ENCODE data around the gene CALHM2. TPM values are rescaled to one million over a fixed set of nuclear protein-coding genes. Genes with fewer than 3 reads are reported as not detected.

The CALHM2 gene
- total RNA-seq, 1 donor from 2014 or later, result 19.8 TPM

GRCh38 chr10:103451091-103451813, 918 bp downstream of the CALHM2 start:
- DNase-seq (ENCODE audit: low read depth), result peak; percentile 72

DNA sequence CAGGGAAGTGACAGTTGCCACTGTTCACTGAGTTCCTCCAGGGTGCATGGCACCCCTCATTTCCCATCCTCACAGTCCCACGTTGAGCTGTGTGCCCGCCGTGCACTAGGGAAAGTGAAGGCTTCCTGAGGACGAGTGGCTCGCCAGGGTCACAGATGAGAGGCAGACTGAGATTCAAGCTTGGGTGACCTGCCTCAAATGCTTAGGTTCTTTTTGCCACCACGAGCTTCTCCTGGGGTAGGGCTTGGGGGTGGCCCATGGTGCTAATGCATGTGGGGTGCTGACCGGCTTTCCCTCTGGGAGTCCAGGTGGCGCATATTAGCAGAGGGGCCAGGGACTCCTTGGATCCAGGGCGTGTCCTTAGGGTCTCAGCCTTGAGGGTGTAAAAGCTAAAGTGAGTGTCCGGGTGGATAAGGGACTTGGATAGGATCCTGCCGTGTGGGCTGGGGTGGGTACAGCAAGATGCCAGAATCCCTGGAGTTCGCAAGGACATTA, 1.9 kb downstream of the CALHM2 start:
- no peak for DNase-seq (ENCODE audit: low read depth)

- no peak for DNase-seq (ENCODE audit: low read depth)
Observed at GRCh38 chr10:103449208-103450144, 2.7 kb downstream of the CALHM2 start.

- DNase-seq (ENCODE audit: low read depth), result peak; percentile 90
Observed at GRCh38 chr10:103448746-103449145, 3.4 kb downstream of the CALHM2 start.

- no peak for DNase-seq (ENCODE audit: low read depth)
Observed at GRCh38 chr10:103447187-103447586, 5.0 kb downstream of the CALHM2 start.

GRCh38 chr10:103445767-103446567, 6.2 kb downstream of the CALHM2 start:
- peak; percentile 60 for DNase-seq (ENCODE audit: low read depth)

DNA sequence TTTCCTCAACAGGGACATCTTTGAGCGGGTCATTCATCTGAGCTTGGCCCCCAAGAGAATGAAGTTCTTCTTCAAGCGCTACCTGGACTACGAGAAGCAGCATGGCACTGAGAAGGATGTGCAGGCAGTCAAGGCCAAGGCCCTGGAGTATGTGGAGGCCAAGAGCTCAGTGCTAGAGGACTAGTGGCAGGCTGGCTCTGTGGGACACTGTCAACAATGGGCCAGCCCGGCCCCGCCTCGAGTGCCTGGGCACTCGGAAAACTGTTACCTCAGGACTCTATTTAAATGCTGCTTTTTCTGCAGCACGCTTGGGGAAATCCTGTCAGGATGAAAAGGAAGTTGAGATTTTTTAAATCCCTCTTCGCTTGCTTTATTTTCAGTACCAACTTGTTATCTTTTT, 6.8 kb downstream of the CALHM2 start:
- DNase-seq (ENCODE audit: low read depth), result no peak

DNA sequence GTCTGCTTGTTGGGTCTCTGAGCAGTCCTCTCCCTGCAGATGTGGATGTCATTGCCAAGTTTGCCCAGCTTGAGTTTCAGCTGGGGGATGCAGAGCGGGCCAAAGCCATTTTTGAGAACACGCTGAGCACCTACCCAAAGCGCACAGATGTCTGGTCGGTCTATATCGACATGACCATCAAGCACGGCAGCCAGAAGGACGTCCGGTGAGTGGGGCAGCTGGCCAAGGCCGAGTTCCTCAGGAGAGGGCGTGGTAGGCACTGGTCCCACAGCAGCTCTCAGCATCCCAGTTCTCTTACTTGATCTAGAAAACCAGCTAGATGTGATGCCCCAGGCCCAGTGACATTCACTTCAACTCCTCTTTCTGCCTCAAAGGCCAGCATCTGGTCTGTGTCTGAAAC, 7.7 kb downstream of the CALHM2 start:
- DNase-seq (ENCODE audit: low read depth), result no peak

DNA sequence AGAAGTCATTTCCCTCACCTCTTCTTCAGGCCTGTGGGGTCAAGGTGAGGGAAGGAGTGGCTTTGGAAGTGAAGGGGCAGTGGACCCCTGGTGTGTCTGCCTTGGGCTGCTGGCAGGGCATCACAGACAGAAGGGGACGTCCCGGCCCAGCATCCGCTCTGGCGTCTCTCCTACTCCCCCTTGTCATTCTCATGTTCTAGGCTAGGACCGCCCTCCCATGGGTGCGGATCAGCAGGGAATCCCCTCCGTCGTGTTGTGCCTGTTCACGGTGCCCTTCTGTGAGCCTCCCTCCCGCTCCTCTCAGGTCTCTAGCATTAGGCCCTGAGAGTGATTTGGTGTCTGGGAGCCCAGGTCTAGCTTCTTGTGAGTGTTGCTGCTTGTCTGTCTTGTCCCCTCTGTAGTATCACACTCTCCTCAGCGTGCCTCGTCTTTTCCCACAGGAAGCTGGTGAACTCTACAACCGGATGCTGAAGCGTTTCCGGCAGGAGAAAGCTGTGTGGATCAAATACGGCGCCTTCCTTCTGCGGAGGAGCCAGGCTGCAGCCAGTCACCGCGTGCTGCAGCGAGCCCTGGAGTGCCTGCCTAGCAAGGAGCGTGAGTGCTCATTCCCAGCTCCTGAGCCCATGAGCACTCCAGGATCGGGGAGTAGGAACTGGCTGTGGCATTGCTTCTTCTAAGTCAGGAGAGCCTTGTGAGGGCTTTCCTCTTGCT, 8.5 kb downstream of the CALHM2 start:
- no peak for DNase-seq (ENCODE audit: low read depth)

DNA sequence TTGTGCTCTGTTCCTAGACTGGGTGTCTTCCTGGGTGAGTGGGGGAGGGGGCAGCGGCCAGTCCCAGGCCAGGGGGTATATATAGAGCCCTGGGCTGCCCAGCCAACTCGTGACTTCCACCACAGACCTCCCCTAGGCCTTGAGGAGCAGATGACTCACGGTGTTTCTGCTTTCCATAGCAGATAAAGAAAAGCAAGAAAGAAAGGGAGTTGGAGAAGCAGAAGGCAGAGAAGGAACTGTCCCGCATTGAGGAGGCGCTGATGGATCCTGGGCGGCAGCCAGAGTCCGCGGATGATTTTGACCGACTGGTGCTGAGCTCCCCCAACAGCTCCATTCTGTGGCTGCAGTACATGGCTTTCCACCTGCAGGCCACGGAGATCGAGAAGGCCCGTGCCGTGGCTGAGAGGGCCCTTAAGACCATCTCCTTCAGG, 10.1 kb downstream of the CALHM2 start:
- DNase-seq (ENCODE audit: low read depth), result peak; percentile 86

DNA sequence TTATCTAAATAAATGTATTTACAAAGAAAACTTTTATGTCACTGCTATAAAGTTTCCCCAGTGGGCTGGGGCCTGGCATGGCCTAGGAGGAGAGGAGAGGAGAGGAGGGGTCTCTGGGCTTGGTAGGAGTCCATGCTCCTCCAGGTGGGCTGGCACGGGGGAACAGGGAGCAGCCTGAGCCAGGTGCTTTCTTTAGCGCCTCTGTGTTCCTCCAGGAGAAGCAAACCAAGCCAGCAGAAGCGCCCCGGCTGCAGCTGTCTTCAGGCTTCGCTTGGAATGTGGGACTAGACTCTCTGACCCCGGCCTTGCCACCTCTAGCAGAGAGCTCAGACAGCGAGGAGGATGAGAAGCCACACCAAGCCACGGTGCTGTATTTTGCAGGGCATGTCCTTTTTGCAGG, 10.6 kb downstream of the CALHM2 start:
- no peak for DNase-seq (ENCODE audit: low read depth)

DNA sequence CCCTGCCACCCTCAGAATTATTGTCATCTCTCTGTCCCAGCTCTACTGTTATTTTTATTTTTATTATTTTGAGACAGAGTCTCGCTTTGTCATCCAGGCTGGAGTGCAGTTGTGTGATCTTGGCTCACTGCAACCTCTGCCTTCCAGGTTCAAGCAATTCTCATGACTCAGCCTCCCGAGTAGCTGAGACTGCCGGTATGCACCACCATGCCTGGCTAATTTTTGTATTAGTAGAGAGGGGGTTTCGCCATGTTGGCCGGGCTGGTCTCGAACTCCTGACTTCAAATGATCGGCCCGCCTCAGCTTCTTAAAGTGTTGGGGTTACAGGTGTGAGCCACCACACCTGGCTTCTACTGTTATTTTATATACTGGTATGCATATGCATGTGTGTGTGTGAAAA, 11.0 kb downstream of the CALHM2 start:
- no peak for DNase-seq (ENCODE audit: low read depth)

- DNase-seq (ENCODE audit: low read depth), result no peak
Observed at GRCh38 chr10:103440416-103440815, 11.8 kb downstream of the CALHM2 start.

GRCh38 chr10:103439776-103440175, 12.4 kb downstream of the CALHM2 start:
- no peak for DNase-seq (ENCODE audit: low read depth)

- no peak for DNase-seq (ENCODE audit: low read depth)
Observed at GRCh38 chr10:103433858-103434257, 18.3 kb downstream of the CALHM2 start.

DNA sequence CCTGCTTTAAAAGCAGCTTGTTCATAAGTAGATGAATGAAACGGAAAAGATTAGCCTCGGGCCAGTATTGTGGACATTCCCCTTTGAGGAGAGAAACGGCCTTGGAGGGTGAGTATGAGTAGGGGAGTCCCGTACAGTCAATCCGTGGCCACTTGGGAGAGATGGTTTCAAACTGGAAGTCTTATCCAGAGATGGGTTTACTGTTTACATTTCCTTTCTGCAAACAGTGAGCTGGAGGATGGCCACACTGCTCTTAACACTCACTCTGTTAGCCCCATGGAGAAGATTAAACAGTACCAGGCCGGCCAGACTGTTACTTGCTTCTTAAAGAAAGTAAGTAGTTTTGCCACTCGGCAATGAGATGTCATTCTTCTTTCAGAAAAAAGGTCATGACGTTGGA, 20.3 kb downstream of the CALHM2 start:
- DNase-seq (ENCODE audit: low read depth), result no peak

DNA sequence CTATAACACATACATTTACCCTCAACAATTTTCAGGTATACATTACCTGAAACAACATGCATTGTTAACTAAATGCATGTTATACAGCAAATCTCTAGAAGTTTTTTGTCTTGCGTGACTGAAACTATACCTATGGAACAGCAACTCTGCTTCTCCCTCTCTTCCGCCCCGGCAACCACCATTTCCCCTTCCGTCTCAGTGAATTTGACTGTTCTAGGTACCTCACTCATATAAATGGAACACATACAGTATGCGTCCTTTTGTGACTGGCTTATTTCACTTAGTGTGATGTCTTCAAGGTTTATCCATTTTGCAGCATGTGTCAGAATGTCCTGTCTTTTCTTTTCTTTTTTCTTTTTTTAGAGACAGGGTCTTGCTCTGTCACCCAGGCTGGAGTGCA, 22.5 kb downstream of the CALHM2 start:
- DNase-seq (ENCODE audit: low read depth), result no peak

- no peak for DNase-seq (ENCODE audit: low read depth)
Observed at GRCh38 chr10:103428989-103429643, 23.1 kb downstream of the CALHM2 start.

- peak; percentile 38 for DNase-seq (ENCODE audit: low read depth)
Observed at GRCh38 chr10:103427866-103428265, 24.3 kb downstream of the CALHM2 start.

DNA sequence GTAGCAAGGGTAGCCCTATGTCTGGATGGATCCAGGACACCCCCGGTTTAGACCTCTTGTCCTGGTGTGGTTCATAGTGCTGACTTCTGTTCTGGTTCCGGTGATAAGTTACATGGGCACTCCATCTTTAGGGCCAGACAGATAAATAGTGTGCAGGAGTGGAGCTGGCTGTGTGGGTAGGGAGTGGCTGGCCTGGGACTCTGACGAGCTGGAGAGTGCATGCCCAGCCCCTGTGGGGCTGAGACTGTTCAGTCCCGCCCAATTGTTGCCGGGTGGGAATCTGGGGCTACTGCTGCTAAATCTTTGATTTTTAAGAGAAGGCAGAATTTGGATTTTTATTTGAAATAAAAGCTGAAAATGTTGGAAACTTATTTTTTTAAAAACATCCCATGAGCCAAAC, 28.4 kb downstream of the CALHM2 start:
- no peak for DNase-seq (ENCODE audit: low read depth)

Data from myocyte (in vitro differentiated cells).